Measurements from ENCODE around the gene ANXA11.
"Not testable (repeated sequence)": the region's sequence is repeated elsewhere in the genome, so short reads cannot be mapped to it uniquely, and the experiment has no call there.

ANXA11 gene

GRCh38 chr10:80205477-80206276, at the start of gene ANXA11:
Gene ANXA11 (minus strand): TSS chr10:80205537. CDS start chr10:80172861, 32,676 bp downstream.
- DNase-seq, result peak; percentile 53

- not testable (repeated sequence) for DNase-seq
Measured at GRCh38 chr10:80254726-80255125, 49.4 kb upstream of the ANXA11 start.

- not testable (repeated sequence) for DNase-seq
Measured at GRCh38 chr10:80253963-80254271, 48.6 kb upstream of the ANXA11 start.

- DNase-seq, result no peak
Measured at GRCh38 chr10:80253266-80253962, 48.1 kb upstream of the ANXA11 start.

- no peak for DNase-seq
Measured at GRCh38 chr10:80252296-80252887, 47.1 kb upstream of the ANXA11 start.

- not testable (repeated sequence) for DNase-seq
Measured at GRCh38 chr10:80251703-80252280, 46.5 kb upstream of the ANXA11 start.

- not testable (repeated sequence) for DNase-seq
Measured at GRCh38 chr10:80250399-80250798, 45.1 kb upstream of the ANXA11 start.

- DNase-seq, result not testable (repeated sequence)
Measured at GRCh38 chr10:80249906-80250305, 44.6 kb upstream of the ANXA11 start.

GRCh38 chr10:80247611-80248010, 42.3 kb upstream of the ANXA11 start:
- DNase-seq, result not testable (repeated sequence)

- DNase-seq, result not testable (repeated sequence)
Measured at GRCh38 chr10:80244371-80244770, 39.0 kb upstream of the ANXA11 start.

- DNase-seq, result not testable (repeated sequence)
Measured at GRCh38 chr10:80242341-80242740, 37.0 kb upstream of the ANXA11 start.

GRCh38 chr10:80236457-80236856, 31.1 kb upstream of the ANXA11 start:
- not testable (repeated sequence) for DNase-seq

- DNase-seq, result not testable (repeated sequence)
Measured at GRCh38 chr10:80234331-80235235, 29.2 kb upstream of the ANXA11 start.

- not testable (repeated sequence) for DNase-seq
Measured at GRCh38 chr10:80233871-80234270, 28.5 kb upstream of the ANXA11 start.

- not testable (repeated sequence) for DNase-seq
Measured at GRCh38 chr10:80226723-80227122, 21.4 kb upstream of the ANXA11 start.

GRCh38 chr10:80223031-80223419, 17.7 kb upstream of the ANXA11 start:
- DNase-seq, result not testable (repeated sequence)

GRCh38 chr10:80218878-80219277, 13.5 kb upstream of the ANXA11 start:
- DNase-seq, result not testable (repeated sequence)

GRCh38 chr10:80214368-80214982, 9.1 kb upstream of the ANXA11 start:
- DNase-seq, result not testable (repeated sequence)

GRCh38 chr10:80212535-80213115, 7.3 kb upstream of the ANXA11 start:
- DNase-seq, result not testable (repeated sequence)

GRCh38 chr10:80211786-80212185, 6.4 kb upstream of the ANXA11 start:
- DNase-seq, result no peak

GRCh38 chr10:80210259-80210658, 4.9 kb upstream of the ANXA11 start:
- DNase-seq, result no peak

Measured in NCI-H1436 (cell line).